ENCODE measurements around the gene STK32C. TPM values are rescaled to one million over a fixed set of nuclear protein-coding genes. Genes with fewer than 3 reads are reported as not detected.

The STK32C gene
- total and polyA plus RNA-seq, 10 donors = 9.6 to 27.8 (median 15.7) TPM

- WGBS, 5 donors = 61 to 70% (median 67%) methylated on average over 4 of the region's 4 CpGs
- peaks cover 0 to 63% (median 57%) of the 10 kb centered on the region in 8 donors for H3K9me3 ChIP-seq
- no peaks in the 10 kb centered on the region for H3K27me3 ChIP-seq (replicated peaks in 1 of 7)
- no peak overlapping the region for H3K27ac ChIP-seq
- no peaks in the 10 kb centered on the region for H3K4me1 ChIP-seq
- no peak overlapping the region for H3K4me3 ChIP-seq
- TF ChIP-seq POLR2A (IDR thresholded peaks at IDR 0.05) = no peak
- TF ChIP-seq CTCF (IDR thresholded peaks at IDR 0.05 in 8 of 11, conservative IDR thresholded peaks at IDR 0.05 in 3 of 11) = no peak
- no peak for TF ChIP-seq POLR2AphosphoS5 (IDR thresholded peaks at IDR 0.05)
- H3K36me3 ChIP-seq = peaks cover 0 to 15% (median 2%) of the 10 kb centered on the region in 6 donors
- intact Hi-C loops (cut with DNase I; ENCODE audit: low total_unique reads) = no loop called here
- DNase-seq = no peak
These were observed 93.8 kb downstream of the STK32C start for GRCh38 chr10:132213917-132214316.

GRCh38 chr10:132212816-132213215 is 94.9 kb downstream of the STK32C start:
- intact Hi-C loops (cut with DNase I; ENCODE audit: low total_unique reads) = no loop called here
- Histone ChIP-seq H3K4me3 (no peak overlapping the region), H3K9me3 (peaks cover 0 to 54% (median 52%) of the 10 kb centered on the region in 8 donors), H3K36me3 (peaks cover 0 to 16% (median 2%) of the 10 kb centered on the region in 6 donors), H3K4me1 (no peaks in the 10 kb centered on the region), H3K27me3 (replicated peaks in 1 of 7) (no peaks in the 10 kb centered on the region), H3K27ac (no peak overlapping the region)
- DNase-seq = no peak
- WGBS, 5 donors = 89 to 96% (median 91%) methylated on average over 6 to 9 of the region's 9 CpGs
- no peak for TF ChIP-seq CTCF (IDR thresholded peaks at IDR 0.05 in 8 of 11, conservative IDR thresholded peaks at IDR 0.05 in 3 of 11)
- TF ChIP-seq POLR2A (IDR thresholded peaks at IDR 0.05) = no peak
- TF ChIP-seq POLR2AphosphoS5 (IDR thresholded peaks at IDR 0.05) = no peak

DNA sequence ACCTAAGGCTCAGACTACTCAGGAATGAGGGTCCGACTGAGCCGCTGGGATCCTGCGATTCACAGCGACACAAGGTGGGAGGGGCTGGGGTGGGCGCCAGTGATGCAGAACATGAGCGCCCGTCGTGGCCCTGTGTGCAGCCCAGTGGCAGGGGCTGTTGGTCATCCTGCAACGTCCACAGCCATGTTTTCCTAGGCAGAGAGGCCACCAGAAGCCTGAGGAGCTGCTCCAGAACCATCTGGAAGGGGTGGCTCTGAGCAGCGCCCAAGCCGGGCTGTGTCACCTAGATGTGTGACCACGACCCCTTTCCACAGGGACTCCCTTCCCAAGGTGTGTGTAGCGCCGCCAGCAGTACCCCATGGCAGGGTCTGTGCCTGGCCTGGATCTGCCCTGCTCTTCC is 96.5 kb downstream of the STK32C start:
- H3K4me1 ChIP-seq = no peaks in the 10 kb centered on the region
- no peaks in the 10 kb centered on the region for H3K27me3 ChIP-seq (replicated peaks in 1 of 7)
- DNase-seq = no peak
- no peak for TF ChIP-seq CTCF (IDR thresholded peaks at IDR 0.05 in 8 of 11, conservative IDR thresholded peaks at IDR 0.05 in 3 of 11)
- no peak for TF ChIP-seq POLR2A (IDR thresholded peaks at IDR 0.05)
- TF ChIP-seq POLR2AphosphoS5 (IDR thresholded peaks at IDR 0.05) = no peak
- intact Hi-C loops (cut with DNase I; ENCODE audit: low total_unique reads) = no loop called here
- no peak overlapping the region for H3K27ac ChIP-seq
- whole genome bisulfite sequencing, 5 donors = 88 to 92% (median 90%) methylated on average over 11 to 14 of the region's 14 CpGs
- peaks cover 0 to 38% (median 36%) of the 10 kb centered on the region in 8 donors for H3K9me3 ChIP-seq
- H3K4me3 ChIP-seq = no peak overlapping the region
- H3K36me3 ChIP-seq = peaks cover 0 to 25% (median 2%) of the 10 kb centered on the region in 6 donors

DNA sequence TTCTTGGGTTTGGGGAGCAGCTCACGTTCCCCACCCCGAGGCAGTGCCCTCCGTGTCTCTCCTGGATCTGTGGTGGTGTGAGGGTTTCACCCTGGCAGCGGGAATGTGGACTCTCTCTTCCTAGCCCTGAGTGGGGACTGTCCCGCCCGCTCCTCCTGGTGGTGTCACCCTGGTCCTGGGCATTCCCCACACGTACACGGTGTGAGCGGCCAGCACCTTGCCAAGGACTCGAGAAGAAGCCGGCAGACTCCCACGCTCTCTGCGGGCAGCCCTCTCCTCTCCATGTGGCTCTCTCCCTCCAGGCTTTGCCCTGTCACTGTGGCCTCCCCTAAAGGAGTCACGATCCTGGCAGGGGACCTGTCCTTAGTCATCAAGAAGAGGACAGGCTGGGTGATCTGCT is 97.0 kb downstream of the STK32C start:
- Histone ChIP-seq H3K36me3 (peaks cover 0 to 25% (median 2%) of the 10 kb centered on the region in 6 donors), H3K27me3 (replicated peaks in 1 of 7) (no peaks in the 10 kb centered on the region), H3K27ac (no peak overlapping the region), H3K9me3 (peaks cover 0 to 33% (median 32%) of the 10 kb centered on the region in 8 donors), H3K4me3 (no peak overlapping the region), H3K4me1 (no peaks in the 10 kb centered on the region)
- intact Hi-C loops (cut with DNase I; ENCODE audit: low total_unique reads) = no loop called here
- 88 to 96% (median 93%) methylated on average over 7 to 14 of the region's 14 CpGs for WGBS, 5 donors
- TF ChIP-seq POLR2AphosphoS5 (IDR thresholded peaks at IDR 0.05) (no peak), CTCF (IDR thresholded peaks at IDR 0.05 in 8 of 11, conservative IDR thresholded peaks at IDR 0.05 in 3 of 11) (no peak), POLR2A (IDR thresholded peaks at IDR 0.05) (no peak)
- DNase-seq = no peak

All from spleen (tissue), 11 donors.